Activated T-helper 17 cell treated with anti-CD3 and anti-CD28 coated beads, Interleukin-2, amount 50 U/mL, for 72 hours (primary cell): ENCODE measurements around the gene RETREG3. TPM values are rescaled to one million over a fixed set of nuclear protein-coding genes. Genes with fewer than 3 reads are reported as not detected.

ENCODE experiments used
- total RNA-seq, 2 donors: library from RNA; stranded (reverse); gene quantifications; one replicate each; pipeline ENCODE4 v1.2.3, GENCODE V29; 2022

RETREG3 gene
- total RNA-seq, 2 donors from 2014 or later, result 38.5 to 50.7 TPM

Other genes with a start within 250 kb of the RETREG3 start
- gene STAT3, start 220.9 kb downstream of the RETREG3 start, total RNA-seq, result 100 to 1,000 TPM; 179 to 429 TPM
- gene CAVIN1, start 186.1 kb downstream of the RETREG3 start, total RNA-seq, result 1 to 10 TPM; 2.5 to 6.1 TPM
- gene ATP6V0A1, start 150.5 kb downstream of the RETREG3 start, total RNA-seq, result 10 to 100 TPM; 14.6 to 44.3 TPM
- 10 to 100 TPM in 1 of 2 donors, 1 to 10 TPM in 1; 8.4 to 11.0 TPM for gene NAGLU, start 73.1 kb downstream of the RETREG3 start, total RNA-seq
- under 1 TPM; 0.82 to 0.90 TPM for gene HSD17B1, start 56.5 kb downstream of the RETREG3 start, total RNA-seq
- 100 to 1,000 TPM in 1 of 2 donors, 10 to 100 TPM in 1; 76.7 to 108 TPM for gene COASY, start 47.2 kb downstream of the RETREG3 start, total RNA-seq
- gene MLX, start 42.3 kb downstream of the RETREG3 start, total RNA-seq, result 10 to 100 TPM; 46.2 to 57.8 TPM
- 10 to 100 TPM; 25.9 to 34.2 TPM for gene PSMC3IP, start 31.6 kb downstream of the RETREG3 start, total RNA-seq
- gene TUBG1, start 309 bp upstream of the RETREG3 start, total RNA-seq, result 10 to 100 TPM; 55.8 to 88.4 TPM
- 10 to 100 TPM in 1 of 2 donors, 1 to 10 TPM in 1; 7.5 to 15.7 TPM for gene TUBG2, start 49.9 kb upstream of the RETREG3 start, total RNA-seq
- gene PLEKHH3, start 67.6 kb upstream of the RETREG3 start, total RNA-seq, result 1 to 10 TPM in 1 of 2 donors, under 1 TPM in 1; 0.61 to 1.5 TPM
- gene CCR10, start 72.5 kb upstream of the RETREG3 start, total RNA-seq, result 1 to 10 TPM in 1 of 2 donors, under 1 TPM in 1; 0.82 to 1.1 TPM
- gene CNTNAP1, start 73.2 kb upstream of the RETREG3 start, total RNA-seq, result 1 to 10 TPM in 1 of 2 donors, under 1 TPM in 1; 0.61 to 2.8 TPM
- 10 to 100 TPM; 35.3 to 69.1 TPM for gene EZH1, start 135.7 kb upstream of the RETREG3 start, total RNA-seq
- not detected for gene RAMP2, start 151.9 kb upstream of the RETREG3 start, total RNA-seq
- gene VPS25, start 164.1 kb upstream of the RETREG3 start, total RNA-seq, result 10 to 100 TPM; 39.3 to 47.5 TPM
- gene WNK4, start 171.2 kb upstream of the RETREG3 start, total RNA-seq, result 1 to 10 TPM in 1 of 2 donors, under 1 TPM in 1; 0.41 to 1.5 TPM
- 10 to 100 TPM; 18.6 to 31.2 TPM for gene COA3, start 189.3 kb upstream of the RETREG3 start, total RNA-seq
- under 1 TPM in 1 of 2 donors, not detected in 1; 0.24 TPM for gene CNTD1, start 189.5 kb upstream of the RETREG3 start, total RNA-seq
- 10 to 100 TPM; 62.3 to 98.2 TPM for gene BECN1, start 214.9 kb upstream of the RETREG3 start, total RNA-seq
- 100 to 1,000 TPM in 1 of 2 donors, 10 to 100 TPM in 1; 56.5 to 159 TPM for gene PSME3, start 224.0 kb upstream of the RETREG3 start, total RNA-seq
- 1 to 10 TPM; 2.0 to 3.4 TPM for gene AOC2, start 235.2 kb upstream of the RETREG3 start, total RNA-seq
- gene AOC3, start 241.8 kb upstream of the RETREG3 start, total RNA-seq, result 1 to 10 TPM; 2.2 to 3.0 TPM